Endothelial cell of umbilical vein (primary cell): ENCODE data around the gene NGRN. TPM values are rescaled to one million over a fixed set of nuclear protein-coding genes. Genes with fewer than 3 reads are reported as not detected.

Experiments used
- BruUV-seq: library from RNA; stranded (reverse); fragments of 400-500 nt; replicated peaks from 2 replicates; lab custom pipeline; 2021; lab: Mats Ljungman, UMichigan
- CTCF ChIA-PET: fragments of 300-600, 350-600 bp; sonication (Branson Sonifier 250); formaldehyde crosslinking; loops from one replicate; lab custom pipeline; 2021; ENCODE audit warnings: antibody characterized with exemption, inconsistent platforms; lab: Charles Lee
- POLR2A ChIA-PET: fragments of 300-600, 350-600 bp; sonication (Branson Sonifier 250); formaldehyde crosslinking; loops from one replicate; lab custom pipeline; 2021; ENCODE audit warnings: antibody characterized with exemption, inconsistent platforms; lab: Charles Lee
- DNase-seq: peaks from one replicate; pipeline ENCODE4 v3.0.0-alpha.2; 2011; ENCODE audit warnings: low read depth, low spot score
- FAIRE-seq: peaks from 2 replicates; lab custom pipeline; 2011; peaks lifted over from hg19 to GRCh38; lab: Jason Lieb, UNC
- H2AFZ ChIP-seq: 2 replicates; pipeline ENCODE4 v1.6.0; 2012; ENCODE audit warnings: low read depth, low read length, control low read depth, inconsistent platforms
- H3K27ac ChIP-seq: 2 replicates; pipeline ENCODE4 v1.5.1; 2011; ENCODE audit warnings: low read depth, mild to moderate bottlenecking, control low read depth, low read length, moderate library complexity; ENCODE audit not compliant: insufficient read depth
- H3K27me3 ChIP-seq, 2 experiments: 2 replicates each; pipeline versions ENCODE4 v1.6.0 to v1.6.1; 2011; ENCODE audit warnings: low read length in 2 of 2, mixed read lengths in 1 of 2; ENCODE audit not compliant: control insufficient read depth in 2 of 2, insufficient read depth in 2 of 2
- H3K36me3 ChIP-seq, 2 experiments: 2 replicates in 1 of 2; 3 replicates in 1 of 2; pipeline ENCODE4 v1.5.1; 2011; ENCODE audit warnings: low read length in 2 of 2, mild to moderate bottlenecking in 1 of 2, moderate library complexity in 1 of 2; ENCODE audit not compliant: control insufficient read depth in 2 of 2, insufficient read depth in 2 of 2; ENCODE audit errors: extremely low read depth in 1 of 2
- H3K4me1 ChIP-seq: 3 replicates; pipeline ENCODE4 v1.5.1; 2011; ENCODE audit warnings: mild to moderate bottlenecking, low read length; ENCODE audit not compliant: control insufficient read depth, insufficient read depth; ENCODE audit errors: extremely low read depth
- H3K4me2 ChIP-seq: 2 replicates; pipeline ENCODE4 v1.6.1; 2011; ENCODE audit warnings: low read length, control low read depth, mixed read lengths; ENCODE audit not compliant: insufficient read depth
- H3K4me3 ChIP-seq, 3 experiments: fragments of 200-600 bp in 1 of 3; sonication (generic), shearing (Covaris generic) in 1 of 3; replicated peaks in 1 of 3; 2 replicates each; pipeline ENCODE4 v1.5.1; 2011 to 2016; ENCODE audit warnings: control low read depth in 3 of 3, low read length in 3 of 3, mild to moderate bottlenecking in 2 of 3, inconsistent platforms in 1 of 3, low read depth in 1 of 3, moderate library complexity in 1 of 3; ENCODE audit not compliant: insufficient read depth in 1 of 3
- H3K79me2 ChIP-seq: 2 replicates; pipeline ENCODE4 v1.6.0; 2012; ENCODE audit warnings: low read length, inconsistent platforms; ENCODE audit not compliant: control insufficient read depth, insufficient read depth
- H3K9ac ChIP-seq: replicated peaks from 2 replicates; pipeline ENCODE3; 2011; ENCODE audit warnings: low read length, control low read depth; ENCODE audit not compliant: insufficient read depth; ENCODE audit errors: extremely low read depth
- H3K9me1 ChIP-seq: replicated peaks from 3 replicates; pipeline ENCODE4 v1.6.0; 2011; ENCODE audit warnings: mild to moderate bottlenecking, low read length; ENCODE audit not compliant: control insufficient read depth, insufficient read depth; ENCODE audit errors: extremely low read depth
- H3K9me3 ChIP-seq: replicated peaks from 2 replicates; pipeline ENCODE4 v1.5.1; 2012; ENCODE audit warnings: low read length, inconsistent platforms; ENCODE audit not compliant: control insufficient read depth, insufficient read depth
- H4K20me1 ChIP-seq: replicated peaks from 2 replicates; pipeline ENCODE3; 2011; ENCODE audit warnings: mild to moderate bottlenecking, low read length; ENCODE audit not compliant: control insufficient read depth, insufficient read depth; ENCODE audit errors: extremely low read depth
- CTCF ChIP-seq, 2 donors: IDR thresholded peaks; 1 replicate in 1 of 2; 2 replicates in 1 of 2; pipeline ENCODE4 v1.5.1; 2011; ENCODE audit warnings: low read length in 2 of 2, mild to moderate bottlenecking in 2 of 2, moderate library complexity in 2 of 2, control low read depth in 1 of 2, inconsistent platforms in 1 of 2, low read depth in 1 of 2; ENCODE audit not compliant: insufficient read depth in 1 of 2; ENCODE audit errors: extremely low read depth in 1 of 2
- EZH2 ChIP-seq: IDR thresholded peaks from 2 replicates; pipeline ENCODE4 v1.6.1; 2012; ENCODE audit warnings: borderline replicate concordance, low read depth, mild to moderate bottlenecking, moderate library complexity, low read length, inconsistent platforms; ENCODE audit not compliant: severe bottlenecking
- FOS ChIP-seq: IDR thresholded peaks from 2 replicates; pipeline ENCODE4 v1.6.1; 2011; ENCODE audit warnings: mild to moderate bottlenecking, low read length, moderate library complexity, borderline replicate concordance; ENCODE audit not compliant: insufficient read depth
- GATA2 ChIP-seq: IDR thresholded peaks from 2 replicates; pipeline ENCODE4 v1.7.0; 2011; ENCODE audit warnings: low read depth, mild to moderate bottlenecking, moderate library complexity, mixed read lengths, low read length; ENCODE audit not compliant: insufficient read length, insufficient read depth
- JUN ChIP-seq: IDR thresholded peaks from 2 replicates; pipeline ENCODE4 v1.6.1; 2011; ENCODE audit warnings: borderline replicate concordance, low read depth; ENCODE audit not compliant: insufficient read length, insufficient read depth
- MAX ChIP-seq: IDR thresholded peaks from 2 replicates; pipeline ENCODE4 v1.6.1; 2011; ENCODE audit not compliant: insufficient read depth, insufficient read length
- MYC ChIP-seq: IDR thresholded peaks from one replicate; pipeline ENCODE4 v1.6.1; 2011; ENCODE audit warnings: mild to moderate bottlenecking, low read depth, low read length
- POLR2A ChIP-seq: IDR thresholded peaks from 2 replicates; pipeline ENCODE4 v1.6.1; 2012; ENCODE audit warnings: low read depth, mild to moderate bottlenecking, control low read depth, low read length
- POLR2AphosphoS5 ChIP-seq: IDR thresholded peaks from 2 replicates; pipeline ENCODE4 v1.6.1; 2012; ENCODE audit warnings: low read depth, mild to moderate bottlenecking, control low read depth, low read length, moderate library complexity; ENCODE audit not compliant: insufficient read depth
- dilution Hi-C: fragments of 300-500 bp; cut with MboI; formaldehyde crosslinking; loops from one replicate; pipeline ENCODE4 v1.15.0; 2019; ENCODE audit warnings: low sequenced_read_pairs; ENCODE audit not compliant: extremely low pct_ligation_motif_present
- intact Hi-C: fragments of 100-400 bp; cut with micrococcal nuclease; formaldehyde crosslinking; loops from one replicate; pipeline ENCODE4 v1.10.0; 2022
- polyA plus RNA-seq, 4 experiments: library from polyadenylated mRNA; depleted of rRNA in 3 of 4; stranded (reverse) in 3 of 4; unstranded in 1 of 4; fragments of >200 nt; gene quantifications; 2 replicates each; pipeline versions ENCODE4 v1.2.1 to v1.2.3, GENCODE V29; 2011 to 2012; ENCODE audit warnings: missing spikeins in 1 of 4
- total RNA-seq: library from RNA; stranded (reverse); gene quantifications from 2 replicates; pipeline ENCODE4 v1.2.3, GENCODE V29; 2021

NGRN gene
- total and polyA plus RNA-seq, 2 donors (not counting 3 experiments of a cell fraction or from before 2014, with no cell fraction given): 28.9 to 56.5 TPM

GRCh38 chr15:90291679-90292356 is 26.3 kb downstream of the NGRN start:
- no peak overlapping the region for H2AFZ ChIP-seq
- H3K4me3 ChIP-seq: no peak overlapping the region
- dilution Hi-C loops: no loop called here
- no peak overlapping the region for H3K27ac ChIP-seq
- BruUV-seq: no TSS peak
- TF ChIP-seq MYC (no peak), GATA2 (no peak), MAX (no peak), FOS (no peak), CTCF (IDR thresholded peaks at IDR 0.05; ENCODE audit: extremely low read depth in 1 of 2, insufficient read depth in 1 of 2, low read depth in 1 of 2, low read length in 2 of 2) (no peak), JUN (no peak), POLR2AphosphoS5 (no peak), EZH2 (no peak), POLR2A (no peak)
- H3K36me3 ChIP-seq: no peaks in the 10 kb centered on the region
- peaks cover 0 to 1% of the 10 kb centered on the region in 2 experiments for H3K27me3 ChIP-seq
- no peaks in the 10 kb centered on the region for H3K9me1 ChIP-seq
- H3K4me2 ChIP-seq: no peak overlapping the region
- CTCF ChIA-PET: interaction anchor here (1.5 kb wide), 1 partner anchor 10 kb away, joined by 5 read pairs; no protein-coding TSS in a partner anchor
- DNase-seq (no peak), FAIRE-seq (no peak)
- H4K20me1 ChIP-seq: no peaks in the 10 kb centered on the region
- H3K4me1 ChIP-seq: no peaks in the 10 kb centered on the region
- POLR2A ChIA-PET: no interaction called here
- no peak overlapping the region for H3K9ac ChIP-seq
- no peaks in the 10 kb centered on the region for H3K9me3 ChIP-seq
- intact Hi-C loops: no loop called here
- no peaks in the 10 kb centered on the region for H3K79me2 ChIP-seq
